Measurements from ENCODE around the gene TMTC1. TPM values are rescaled to one million over a fixed set of nuclear protein-coding genes. Genes with fewer than 3 reads are reported as not detected.

Gene TMTC1
- total RNA-seq, 1 donor from 2014 or later = 35.3 TPM

- Mint-ChIP-seq H3K4me1 (ENCODE audit: unreplicated experiment) (peaks cover 64% of the 10 kb centered on the region), H3K36me3 (ENCODE audit: unreplicated experiment) (peaks cover 19% of the 10 kb centered on the region), H3K9me3 (ENCODE audit: unreplicated experiment) (no peaks in the 10 kb centered on the region), H3K27ac (ENCODE audit: unreplicated experiment) (peak overlapping the region; percentile 58), H3K27me3 (ENCODE audit: unreplicated experiment) (no peaks in the 10 kb centered on the region), H3K4me3 (ENCODE audit: unreplicated experiment) (no peak overlapping the region)
- TF ChIP-seq, protein P1, sequence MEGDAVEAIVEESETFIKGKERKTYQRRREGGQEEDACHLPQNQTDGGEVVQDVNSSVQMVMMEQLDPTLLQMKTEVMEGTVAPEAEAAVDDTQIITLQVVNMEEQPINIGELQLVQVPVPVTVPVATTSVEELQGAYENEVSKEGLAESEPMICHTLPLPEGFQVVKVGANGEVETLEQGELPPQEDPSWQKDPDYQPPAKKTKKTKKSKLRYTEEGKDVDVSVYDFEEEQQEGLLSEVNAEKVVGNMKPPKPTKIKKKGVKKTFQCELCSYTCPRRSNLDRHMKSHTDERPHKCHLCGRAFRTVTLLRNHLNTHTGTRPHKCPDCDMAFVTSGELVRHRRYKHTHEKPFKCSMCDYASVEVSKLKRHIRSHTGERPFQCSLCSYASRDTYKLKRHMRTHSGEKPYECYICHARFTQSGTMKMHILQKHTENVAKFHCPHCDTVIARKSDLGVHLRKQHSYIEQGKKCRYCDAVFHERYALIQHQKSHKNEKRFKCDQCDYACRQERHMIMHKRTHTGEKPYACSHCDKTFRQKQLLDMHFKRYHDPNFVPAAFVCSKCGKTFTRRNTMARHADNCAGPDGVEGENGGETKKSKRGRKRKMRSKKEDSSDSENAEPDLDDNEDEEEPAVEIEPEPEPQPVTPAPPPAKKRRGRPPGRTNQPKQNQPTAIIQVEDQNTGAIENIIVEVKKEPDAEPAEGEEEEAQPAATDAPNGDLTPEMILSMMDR (IDR thresholded peaks at IDR 0.05) = no peak
- DNase-seq (ENCODE audit: extremely low spot score, unreplicated experiment) = no peak
Measured at GRCh38 chr12:29566441-29566840, 217.3 kb downstream of the TMTC1 start.

DNA sequence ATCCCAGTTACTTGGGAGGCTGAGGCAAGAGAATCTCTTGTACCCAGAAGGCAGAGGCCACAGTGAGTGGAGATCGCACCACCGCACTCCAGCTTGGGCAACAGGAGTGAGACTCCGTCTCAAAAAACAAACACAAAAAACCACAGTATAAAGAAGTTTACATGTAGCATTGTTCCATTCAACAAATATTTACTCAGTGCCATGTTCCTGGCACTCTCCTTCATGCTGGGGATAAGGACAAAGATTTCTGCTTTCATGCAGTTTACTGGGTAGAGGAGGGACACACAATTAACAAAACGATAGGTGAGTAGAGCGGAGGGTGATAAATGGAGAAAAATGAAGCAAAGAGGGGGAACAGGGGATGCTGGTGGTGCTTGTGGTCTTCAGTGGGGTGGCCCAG, 218.0 kb downstream of the TMTC1 start:
- peak overlapping the region; percentile 58 for H3K27ac Mint-ChIP-seq (ENCODE audit: unreplicated experiment)
- peaks cover 70% of the 10 kb centered on the region for H3K4me1 Mint-ChIP-seq (ENCODE audit: unreplicated experiment)
- H3K36me3 Mint-ChIP-seq (ENCODE audit: unreplicated experiment) = peaks cover 13% of the 10 kb centered on the region
- no peak for DNase-seq (ENCODE audit: extremely low spot score, unreplicated experiment)
- H3K9me3 Mint-ChIP-seq (ENCODE audit: unreplicated experiment) = no peaks in the 10 kb centered on the region
- H3K27me3 Mint-ChIP-seq (ENCODE audit: unreplicated experiment) = no peaks in the 10 kb centered on the region
- H3K4me3 Mint-ChIP-seq (ENCODE audit: unreplicated experiment) = no peak overlapping the region
- TF ChIP-seq, protein P1 (IDR thresholded peaks at IDR 0.05) = no peak

- H3K9me3 Mint-ChIP-seq (ENCODE audit: unreplicated experiment) = no peaks in the 10 kb centered on the region
- peaks cover 76% of the 10 kb centered on the region for H3K4me1 Mint-ChIP-seq (ENCODE audit: unreplicated experiment)
- no peak overlapping the region for H3K4me3 Mint-ChIP-seq (ENCODE audit: unreplicated experiment)
- peaks cover 11% of the 10 kb centered on the region for H3K36me3 Mint-ChIP-seq (ENCODE audit: unreplicated experiment)
- peak overlapping the region; percentile 94 for H3K27ac Mint-ChIP-seq (ENCODE audit: unreplicated experiment)
- H3K27me3 Mint-ChIP-seq (ENCODE audit: unreplicated experiment) = no peaks in the 10 kb centered on the region
- TF ChIP-seq, protein P1 (IDR thresholded peaks at IDR 0.05) = no peak
- no peak for DNase-seq (ENCODE audit: extremely low spot score, unreplicated experiment)
Measured at GRCh38 chr12:29564925-29565324, 218.8 kb downstream of the TMTC1 start.

DNA sequence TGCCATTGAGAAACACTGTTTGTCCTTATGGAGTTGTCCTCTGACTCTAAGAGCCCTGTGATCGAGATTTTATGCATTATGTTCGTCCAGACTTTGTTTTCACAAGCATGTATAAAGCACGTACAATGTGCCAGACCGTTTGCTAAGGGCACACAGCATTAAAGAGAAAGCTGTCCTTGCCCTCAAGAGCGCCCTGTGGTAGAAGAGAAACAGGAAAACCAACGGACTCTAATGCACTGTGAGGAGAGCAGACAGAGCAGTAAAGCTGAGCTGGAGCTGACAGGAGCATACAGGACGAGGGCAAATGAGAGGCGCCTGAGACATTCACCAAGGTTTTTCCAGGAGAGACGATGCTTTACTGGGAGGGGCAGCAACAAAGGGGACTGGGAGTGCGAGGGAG, 220.1 kb downstream of the TMTC1 start:
- Mint-ChIP-seq H3K9me3 (ENCODE audit: unreplicated experiment) (no peaks in the 10 kb centered on the region), H3K36me3 (ENCODE audit: unreplicated experiment) (peaks cover 10% of the 10 kb centered on the region), H3K4me3 (ENCODE audit: unreplicated experiment) (no peak overlapping the region), H3K4me1 (ENCODE audit: unreplicated experiment) (peaks cover 80% of the 10 kb centered on the region), H3K27me3 (ENCODE audit: unreplicated experiment) (no peaks in the 10 kb centered on the region), H3K27ac (ENCODE audit: unreplicated experiment) (peak overlapping the region; percentile 94)
- TF ChIP-seq, protein P1 (IDR thresholded peaks at IDR 0.05) = no peak
- DNase-seq (ENCODE audit: extremely low spot score, unreplicated experiment) = no peak

GRCh38 chr12:29563071-29563470, 220.7 kb downstream of the TMTC1 start:
- Mint-ChIP-seq H3K27me3 (ENCODE audit: unreplicated experiment) (no peaks in the 10 kb centered on the region), H3K9me3 (ENCODE audit: unreplicated experiment) (no peaks in the 10 kb centered on the region), H3K27ac (ENCODE audit: unreplicated experiment) (peak overlapping the region; percentile 94), H3K4me1 (ENCODE audit: unreplicated experiment) (peaks cover 78% of the 10 kb centered on the region), H3K4me3 (ENCODE audit: unreplicated experiment) (peak overlapping the region; percentile 8), H3K36me3 (ENCODE audit: unreplicated experiment) (peaks cover 13% of the 10 kb centered on the region)
- TF ChIP-seq, protein P1 (IDR thresholded peaks at IDR 0.05) = no peak
- no peak for DNase-seq (ENCODE audit: extremely low spot score, unreplicated experiment)

Measured in osteocyte (in vitro differentiated cells).